Fibroblast of skin of left quadriceps (primary cell): ENCODE data around the gene TRAPPC10.

Experiments used
- DNase-seq, 2 experiments: peaks; one replicate each; pipeline ENCODE4 v3.0.0-alpha.2; 2013; ENCODE audit warnings: low read depth in 2 of 2

Gene TRAPPC10

DNA sequence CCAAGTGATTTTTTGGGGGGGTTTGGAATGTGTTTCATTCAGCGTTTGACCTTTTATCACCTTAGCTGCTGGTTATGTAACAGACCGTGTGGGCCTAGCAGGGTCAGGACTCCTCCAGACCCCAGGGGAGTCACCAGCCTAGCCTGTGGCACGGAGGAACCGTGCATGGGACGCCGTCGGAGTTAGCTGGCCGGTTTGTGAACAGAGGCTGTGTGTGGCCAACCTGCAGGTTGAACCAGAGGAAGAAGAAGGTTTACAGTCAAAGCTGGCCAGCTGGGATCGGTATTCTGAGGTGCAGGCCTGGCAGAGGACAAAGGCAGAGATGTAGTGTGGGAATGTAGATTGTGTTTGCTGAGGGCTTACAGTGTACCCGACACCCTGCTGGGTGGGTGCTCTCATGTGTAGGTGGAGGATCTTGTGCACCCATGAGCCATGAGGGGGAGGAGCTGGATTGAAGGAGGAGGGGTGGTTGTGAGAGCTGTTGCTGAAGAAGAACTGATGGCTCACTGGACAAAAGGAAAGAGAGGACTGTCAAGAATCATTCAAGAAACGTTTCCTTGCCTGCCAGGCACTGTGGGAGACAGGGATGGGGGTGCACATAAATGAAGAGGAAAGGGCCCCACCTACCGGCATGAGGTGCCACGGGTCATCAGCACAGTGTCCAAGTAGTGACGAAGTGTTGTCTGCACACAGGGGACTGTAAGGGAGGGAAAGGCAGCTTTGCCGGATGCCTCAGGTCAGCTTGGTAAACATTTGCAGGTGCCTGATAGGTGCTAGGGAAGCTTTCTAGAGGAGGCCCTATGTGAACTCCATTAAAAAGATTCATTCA is 55.1 kb downstream of the TRAPPC10 start:
- DNase-seq: no peak

DNA sequence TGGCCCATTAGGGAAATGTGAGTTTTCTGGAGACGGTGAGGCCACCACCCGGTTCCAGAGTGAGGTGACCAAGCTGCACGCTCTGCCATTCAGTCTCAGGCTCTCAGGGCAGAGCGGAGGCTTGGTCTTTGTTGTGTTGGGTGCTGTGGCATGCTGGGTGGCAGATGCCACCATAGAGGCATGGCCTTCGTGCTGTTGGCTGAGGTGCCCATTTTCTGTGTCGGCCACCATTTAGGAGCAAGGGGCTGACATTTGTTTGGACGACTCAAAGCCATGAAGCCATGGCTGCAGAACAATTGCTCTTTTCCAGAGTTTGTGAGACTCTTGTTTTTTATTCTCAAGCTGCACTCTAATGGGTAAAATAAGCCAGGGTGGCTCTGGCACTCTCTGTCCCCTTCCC is 58.3 kb downstream of the TRAPPC10 start:
- DNase-seq: no peak

DNA sequence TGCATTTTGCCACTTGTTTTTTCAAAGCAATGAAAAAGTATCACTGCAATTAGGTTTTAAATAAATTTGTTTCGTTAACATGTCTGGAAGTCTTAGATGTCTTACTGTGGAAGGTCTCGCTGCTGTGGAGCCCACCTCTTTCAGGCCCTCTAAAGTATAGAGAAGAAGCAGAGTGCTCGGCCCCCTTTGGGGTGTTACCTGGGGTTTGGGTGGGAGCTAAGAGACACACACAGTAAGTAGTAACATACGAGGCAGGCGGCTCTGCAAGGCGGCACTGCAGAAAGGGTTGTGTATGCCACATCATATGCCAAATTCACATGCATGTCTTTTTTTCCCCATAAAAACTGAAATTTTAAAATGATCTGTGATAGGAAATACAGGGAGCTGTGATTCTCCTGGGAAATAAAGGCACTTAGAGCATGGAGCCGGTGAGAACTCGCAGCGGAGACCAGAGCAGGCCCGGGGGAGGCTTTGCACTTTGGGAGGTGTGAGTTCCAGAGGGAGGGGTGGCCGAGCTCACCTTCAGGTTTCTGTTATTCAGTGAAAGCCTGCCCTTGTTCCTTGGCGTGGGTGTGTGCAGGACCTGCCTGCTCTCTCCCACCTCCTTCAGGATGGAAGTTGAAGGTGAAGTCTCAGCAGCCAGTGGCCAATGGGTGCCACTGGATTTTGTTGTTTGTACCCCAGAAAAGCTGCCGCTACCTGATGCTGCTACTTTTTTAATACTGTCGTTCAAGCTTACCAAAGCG is 59.4 kb downstream of the TRAPPC10 start:
- no peak for DNase-seq

DNA sequence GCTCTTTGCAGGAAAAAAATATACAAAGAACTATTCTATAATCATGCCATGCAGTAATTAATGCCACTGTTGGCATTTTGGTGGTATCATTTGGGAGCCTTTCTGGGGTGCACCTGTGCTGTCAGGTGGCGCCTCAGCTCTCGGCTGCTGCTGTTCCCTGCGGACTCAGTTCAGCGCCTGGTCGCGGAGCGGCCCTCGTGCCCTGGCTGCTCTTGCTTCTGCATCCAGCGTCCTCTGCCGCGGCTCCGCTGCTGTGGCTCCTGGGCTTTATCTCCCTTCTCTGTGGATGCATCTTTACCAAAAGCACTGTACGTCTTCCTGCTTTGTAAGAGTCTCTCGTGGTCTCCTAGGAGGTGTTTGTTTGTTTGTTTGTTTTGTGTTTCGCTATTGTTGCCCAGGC is 60.0 kb downstream of the TRAPPC10 start:
- DNase-seq: no peak

DNA sequence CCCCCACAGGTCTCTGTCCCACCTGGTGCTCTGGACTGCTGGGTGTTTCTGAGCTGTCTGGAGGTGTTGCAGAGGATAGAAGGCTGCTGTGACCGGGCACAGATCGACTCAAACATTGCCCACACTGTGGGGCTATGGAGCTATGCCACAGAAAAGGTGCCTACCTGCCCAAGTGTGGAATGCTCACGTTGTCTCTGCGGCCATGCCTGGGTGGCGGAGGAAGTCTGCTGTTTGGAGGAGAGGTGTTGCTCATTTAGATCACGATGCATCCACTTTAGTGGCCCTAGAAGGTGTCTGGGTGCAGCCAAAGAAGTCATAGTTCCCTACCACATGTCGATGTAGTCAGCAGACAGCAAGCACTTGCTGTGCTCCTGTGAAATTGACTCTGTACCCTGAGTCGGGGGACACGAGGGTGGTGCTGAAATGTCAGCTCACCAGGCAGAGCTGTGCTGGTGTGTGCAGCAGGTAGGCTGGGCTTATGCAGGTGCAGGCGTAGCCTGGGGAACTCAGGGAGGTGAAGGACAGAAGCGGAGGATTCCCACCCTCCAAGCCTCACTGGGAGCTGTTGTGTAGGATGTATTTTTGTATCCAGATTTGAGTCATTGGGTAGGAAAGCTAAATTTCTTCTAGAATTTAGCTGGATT is 62.3 kb downstream of the TRAPPC10 start:
- DNase-seq: no peak

DNA sequence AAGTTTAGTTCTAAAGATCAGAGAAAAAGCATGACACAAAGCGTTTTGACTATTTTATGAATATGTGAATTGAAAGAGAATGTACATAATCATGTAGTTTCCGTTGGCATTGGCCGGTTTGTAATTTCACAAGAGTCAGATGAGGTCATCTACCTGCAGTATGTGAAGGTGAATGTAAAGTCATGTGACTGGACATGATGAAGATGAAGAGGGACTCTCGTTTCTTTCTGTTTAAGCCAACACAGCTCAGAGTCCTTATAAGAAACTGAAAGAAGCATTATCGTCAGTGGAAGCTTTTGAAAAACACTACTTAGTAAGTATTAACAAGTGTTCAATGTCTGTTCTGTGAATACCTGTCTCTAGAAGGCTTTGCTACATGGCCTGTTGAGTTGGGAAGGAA is 64.2 kb downstream of the TRAPPC10 start:
- no peak for DNase-seq

DNA sequence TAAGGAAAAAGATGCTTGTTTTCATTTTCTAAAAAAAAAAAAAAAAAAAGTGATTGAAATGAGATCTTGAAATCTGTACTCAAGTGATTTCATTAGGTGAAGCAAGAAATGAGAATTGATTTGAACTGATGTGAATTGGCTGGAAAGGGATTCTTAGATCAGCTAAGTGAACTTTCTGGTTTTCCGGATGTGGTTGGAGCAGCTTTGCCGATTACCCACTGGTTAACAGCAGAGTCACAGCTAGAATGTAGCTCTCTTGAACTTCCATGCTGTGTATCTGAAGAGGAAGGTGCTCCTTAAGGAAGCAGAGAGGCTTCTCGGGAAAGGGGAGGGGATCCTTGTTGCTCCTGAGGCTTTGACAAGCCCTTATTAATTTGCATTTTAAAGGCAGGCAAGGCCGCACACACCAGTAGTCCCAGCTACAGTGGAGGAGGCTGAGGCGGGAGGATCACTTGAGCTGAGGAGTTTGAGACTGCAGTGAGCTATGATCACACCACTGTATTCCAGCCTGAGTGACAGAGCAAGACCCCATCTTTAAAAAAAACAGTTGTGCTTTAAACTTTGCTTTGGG is 66.4 kb downstream of the TRAPPC10 start:
- no peak for DNase-seq

DNA sequence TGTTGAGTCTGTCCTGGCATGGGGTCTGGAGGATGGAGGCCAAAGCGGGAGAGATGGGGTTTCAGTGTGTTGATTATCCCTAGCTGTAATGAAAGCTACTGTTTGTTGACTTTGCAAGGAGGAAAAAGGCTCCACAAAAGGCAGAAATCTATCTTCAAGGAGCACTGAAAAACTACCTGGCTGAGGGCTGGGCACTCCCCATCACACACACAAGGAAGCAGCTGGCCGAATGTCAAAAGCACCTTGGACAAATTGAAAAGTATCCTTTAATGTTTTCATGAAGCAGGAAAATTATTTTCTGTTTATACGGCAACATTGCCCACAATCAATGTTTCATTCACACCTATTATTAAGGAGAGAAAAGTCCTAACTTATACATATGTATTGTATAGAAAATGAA is 67.3 kb downstream of the TRAPPC10 start:
- DNase-seq: no peak

DNA sequence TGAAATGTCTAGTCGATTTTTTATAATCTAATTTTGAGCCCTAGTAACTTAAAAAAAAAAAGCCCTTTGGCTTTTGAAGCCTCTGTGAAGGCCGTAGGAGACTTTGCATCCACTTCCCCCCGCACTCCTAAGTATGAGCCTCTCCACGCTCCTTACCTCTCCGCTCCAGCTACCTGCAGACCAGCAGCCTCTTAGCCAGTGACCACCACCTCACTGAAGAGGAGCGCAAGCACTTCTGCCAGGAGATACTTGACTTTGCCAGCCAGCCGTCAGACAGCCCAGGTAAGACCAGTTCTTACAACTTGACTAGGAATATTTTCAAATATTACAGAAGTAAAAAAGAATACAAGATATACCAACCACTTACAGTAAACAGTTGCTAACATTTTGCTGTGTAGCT is 67.7 kb downstream of the TRAPPC10 start:
- DNase-seq: no peak

DNA sequence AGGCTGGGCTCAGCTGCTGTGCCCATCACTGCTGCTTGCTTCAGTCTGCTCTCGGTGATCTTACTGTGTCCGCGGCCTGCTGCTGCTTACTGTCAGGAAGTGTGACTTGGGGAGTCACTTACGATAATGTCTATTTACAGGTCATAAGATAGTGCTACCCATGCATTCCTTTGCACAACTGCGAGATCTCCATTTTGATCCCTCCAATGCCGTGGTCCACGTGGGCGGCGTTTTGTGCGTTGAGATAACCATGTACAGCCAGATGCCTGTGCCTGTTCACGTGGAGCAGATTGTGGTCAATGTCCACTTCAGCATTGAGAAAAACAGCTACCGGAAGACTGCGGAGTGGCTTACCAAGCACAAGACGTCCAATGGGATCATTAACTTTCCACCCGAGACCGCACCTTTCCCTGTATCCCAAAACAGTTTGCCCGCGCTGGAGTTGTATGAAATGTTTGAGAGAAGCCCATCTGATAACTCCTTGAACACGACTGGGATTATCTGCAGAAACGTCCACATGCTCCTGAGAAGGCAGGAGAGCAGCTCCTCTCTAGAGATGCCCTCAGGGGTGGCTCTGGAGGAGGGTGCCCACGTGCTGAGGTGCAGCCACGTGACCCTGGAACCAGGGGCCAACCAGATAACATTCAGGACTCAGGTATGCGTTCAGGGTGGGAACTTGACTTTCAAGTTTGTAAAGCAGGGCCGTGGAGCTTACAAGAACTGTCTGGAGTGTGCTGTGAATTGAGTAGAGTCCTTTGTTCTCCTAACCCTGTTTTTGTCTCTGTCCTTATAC is 70.7 kb downstream of the TRAPPC10 start:
- DNase-seq: no peak

DNA sequence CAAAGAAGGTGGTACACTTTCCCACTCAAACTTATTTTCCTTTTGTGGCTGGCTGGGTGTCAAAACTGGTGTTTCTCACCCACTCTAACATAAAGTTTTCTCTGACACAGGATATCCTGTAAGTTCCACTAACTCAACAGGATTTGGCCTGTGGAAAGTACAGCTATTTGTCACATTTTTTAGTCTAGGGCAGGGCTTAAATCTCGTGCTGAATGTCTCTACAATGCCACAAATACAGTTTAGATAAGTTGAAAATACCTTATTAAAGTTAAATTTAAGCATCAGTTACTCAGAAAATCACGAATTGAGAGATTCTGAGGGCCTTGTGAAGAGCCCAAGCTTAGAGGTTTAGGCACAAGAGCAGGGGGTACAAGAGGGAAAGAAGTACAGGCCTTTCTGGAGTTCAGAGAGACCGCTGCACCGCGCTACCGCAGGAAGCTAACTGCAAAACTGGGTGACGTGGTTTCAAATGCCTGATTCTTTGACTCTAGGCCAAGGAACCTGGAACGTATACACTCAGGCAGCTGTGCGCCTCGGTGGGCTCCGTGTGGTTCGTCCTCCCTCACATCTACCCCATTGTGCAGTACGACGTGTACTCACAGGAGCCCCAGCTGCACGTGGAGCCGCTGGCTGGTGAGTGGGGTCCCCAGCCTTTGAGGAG is 71.7 kb downstream of the TRAPPC10 start:
- no peak for DNase-seq

DNA sequence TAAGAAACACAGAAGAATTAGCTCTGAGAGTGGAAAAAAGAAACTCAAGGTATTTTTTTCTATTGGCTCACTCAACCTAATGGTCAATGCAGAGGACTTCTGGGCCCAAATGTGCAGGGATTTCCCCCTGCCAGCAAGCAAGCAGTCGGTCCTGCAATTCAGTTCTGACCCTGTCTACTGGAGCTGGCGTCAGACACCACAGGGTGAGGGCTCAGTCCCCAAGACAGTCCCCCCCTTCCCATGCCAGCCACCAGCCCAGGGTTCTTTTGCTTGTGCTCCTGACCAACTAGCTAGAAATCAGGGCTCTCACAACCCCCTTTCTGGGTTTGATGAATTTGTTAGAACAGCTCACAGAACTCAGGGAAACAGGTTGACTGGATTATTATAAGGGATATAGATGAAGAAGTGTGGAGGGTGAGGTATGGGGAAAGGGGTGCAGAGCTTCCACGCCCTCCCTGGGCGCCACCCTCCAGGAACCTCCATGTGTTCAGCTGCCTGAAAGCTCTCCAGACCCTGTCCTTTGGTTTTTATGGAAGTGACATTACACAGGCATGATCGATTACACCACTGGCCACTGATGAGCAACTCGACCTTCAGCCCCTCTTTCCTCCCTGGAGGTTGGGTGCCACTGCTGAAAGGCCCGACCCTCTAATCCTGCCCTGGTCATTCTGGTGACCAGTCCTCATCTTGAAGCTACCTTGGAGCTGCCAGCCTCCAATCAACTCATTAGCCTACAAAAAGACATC is 72.6 kb downstream of the TRAPPC10 start:
- no peak for DNase-seq

DNA sequence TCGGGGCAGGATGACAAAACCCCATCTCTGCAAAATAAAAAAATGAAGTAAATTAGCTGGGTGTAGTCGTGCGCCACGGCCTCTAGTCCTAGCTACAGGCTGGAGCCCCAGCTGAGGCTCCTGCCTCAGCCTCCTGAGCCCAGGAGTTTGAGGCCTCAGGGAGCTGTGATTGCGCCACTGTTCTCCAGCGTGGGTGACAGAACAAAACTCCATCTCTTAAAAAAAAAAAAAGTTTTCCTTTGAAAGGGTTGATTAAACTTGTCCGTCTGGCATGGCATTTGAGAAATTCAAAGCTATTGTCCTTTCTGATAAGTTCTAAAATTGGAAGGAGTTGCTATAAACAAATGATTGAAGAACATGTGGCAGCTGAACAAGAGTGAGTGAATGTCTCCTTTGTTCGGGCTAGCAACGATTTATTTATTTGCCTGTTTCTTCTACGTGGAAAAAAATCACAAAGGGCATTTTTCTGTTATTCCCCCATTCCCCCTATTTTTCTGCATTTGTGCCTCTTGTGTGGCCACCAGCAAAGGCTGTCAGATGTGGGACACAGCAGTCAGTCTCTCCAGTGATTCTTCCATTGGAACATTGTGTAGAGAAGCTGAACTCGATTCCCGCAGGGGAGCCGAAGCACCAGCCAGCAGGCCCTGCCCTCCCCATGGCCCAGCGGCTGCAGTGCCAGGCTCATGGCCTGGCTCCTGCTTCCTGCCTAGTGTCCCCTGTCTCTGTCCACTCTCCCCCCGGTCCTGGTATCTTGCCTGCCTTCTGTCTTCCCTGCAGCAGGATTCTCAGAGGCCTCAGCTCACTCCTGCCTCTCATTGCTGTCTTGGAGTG is 73.6 kb downstream of the TRAPPC10 start:
- DNase-seq: no peak

DNA sequence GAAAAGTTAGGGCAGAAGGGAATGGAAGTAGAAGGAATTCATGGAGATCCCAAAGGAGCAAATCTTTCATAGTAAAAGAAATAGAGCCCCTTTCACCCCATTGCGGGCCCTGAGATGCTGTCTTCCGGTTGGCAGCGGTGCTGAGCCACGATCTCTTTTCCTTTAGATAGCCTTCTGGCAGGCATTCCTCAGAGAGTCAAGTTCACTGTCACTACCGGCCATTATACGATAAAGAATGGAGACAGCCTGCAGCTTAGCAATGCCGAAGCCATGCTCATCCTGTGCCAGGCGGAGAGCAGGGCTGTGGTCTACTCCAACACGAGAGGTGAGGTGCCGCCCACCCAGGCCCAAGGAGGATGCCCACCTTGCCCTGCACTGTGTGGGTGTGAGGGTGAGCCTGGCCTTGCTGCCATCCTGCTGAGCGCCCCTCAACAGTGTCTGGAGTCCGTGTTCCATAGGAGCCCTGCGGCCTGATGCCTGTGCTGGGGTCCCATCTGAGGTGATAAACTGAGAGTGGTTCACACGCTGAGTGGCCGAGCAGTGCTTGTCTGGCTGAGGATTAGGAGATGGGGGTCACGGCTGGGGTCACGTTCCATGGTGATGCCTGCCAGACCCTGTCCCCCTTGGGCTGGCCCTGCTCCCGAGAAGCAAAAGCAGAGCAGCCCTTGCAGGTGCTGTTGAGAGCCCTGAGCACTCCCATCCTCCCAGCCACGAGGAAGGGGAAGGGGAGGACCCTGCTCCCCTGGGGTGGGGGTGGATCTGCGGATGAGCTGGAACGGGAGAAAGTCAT is 74.7 kb downstream of the TRAPPC10 start:
- DNase-seq: no peak

DNA sequence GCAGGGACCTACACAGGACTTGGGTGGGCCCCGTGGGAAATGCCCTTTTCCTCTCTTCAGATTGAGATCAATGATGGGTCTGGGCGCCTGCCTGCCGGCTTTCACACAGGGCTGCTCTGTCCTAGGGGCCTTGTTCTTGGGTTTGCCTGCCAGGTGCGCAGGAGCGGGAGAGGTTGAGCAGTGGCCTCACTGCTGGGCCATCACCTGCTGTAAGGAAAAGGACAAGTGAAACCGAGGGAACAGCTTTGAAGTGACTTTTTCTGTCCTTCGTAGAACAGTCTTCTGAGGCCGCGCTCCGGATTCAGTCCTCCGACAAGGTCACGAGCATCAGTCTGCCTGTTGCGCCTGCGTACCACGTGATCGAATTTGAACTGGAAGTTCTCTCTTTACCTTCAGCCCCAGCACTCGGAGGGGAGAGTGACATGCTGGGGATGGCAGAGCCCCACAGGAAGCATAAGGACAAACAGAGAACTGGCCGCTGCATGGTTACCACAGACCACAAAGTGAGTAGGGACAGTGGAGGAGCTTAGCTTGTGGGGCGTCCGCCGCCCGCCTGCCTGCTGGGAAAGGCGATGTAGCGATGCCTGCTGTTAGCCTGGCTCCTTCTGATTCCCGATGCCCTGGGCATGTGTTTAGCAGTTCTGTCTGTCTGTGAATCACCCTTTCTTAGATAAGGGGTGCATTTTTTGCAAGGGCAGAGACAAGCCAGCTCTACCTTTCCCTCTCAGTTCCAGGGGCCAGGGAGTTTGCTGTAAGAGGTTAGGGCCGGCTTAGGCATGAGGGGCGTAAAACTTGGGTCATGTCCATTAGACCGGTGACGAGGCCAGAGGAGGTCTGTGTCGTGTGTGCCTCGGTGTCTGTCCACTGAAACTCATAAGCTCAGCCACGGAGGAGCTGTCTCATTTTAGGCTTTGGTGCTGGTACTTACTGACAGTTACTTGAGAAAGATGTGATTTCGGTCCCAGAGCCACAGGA is 75.6 kb downstream of the TRAPPC10 start:
- DNase-seq: no peak

DNA sequence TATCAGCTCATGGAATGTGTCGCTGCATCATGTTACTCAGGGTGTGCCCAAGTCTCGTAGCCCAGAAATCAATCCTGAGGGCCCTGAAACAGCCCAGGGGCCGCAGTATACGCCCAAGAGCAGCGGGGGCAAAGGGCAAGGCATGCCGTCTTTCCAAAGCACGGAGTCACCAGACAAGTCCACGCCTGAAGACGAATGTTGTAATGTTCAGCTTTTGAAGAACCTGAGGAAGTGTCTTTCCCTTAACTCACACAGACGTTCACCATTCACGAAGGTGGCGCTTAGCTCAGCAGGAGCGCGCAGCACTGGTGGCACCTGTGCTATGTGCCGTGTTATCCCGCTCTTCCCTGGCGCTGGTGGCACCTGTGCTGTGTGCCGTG is 76.3 kb downstream of the TRAPPC10 start:
- DNase-seq: no peak
